Epithelial cell of esophagus (primary cell): ENCODE results near the gene CETN1.

Source experiments
- DNase-seq: peaks from one replicate; pipeline ENCODE4 v3.0.0; 2010; ENCODE audit warnings: low read depth
- H3K4me3 ChIP-seq: 2 replicates; pipeline ENCODE4 v1.5.1; 2011; ENCODE audit warnings: mild to moderate bottlenecking, low read length, control low read depth
- TF ChIP-seq, protein P1 (sequence below): IDR thresholded peaks from 2 replicates; pipeline ENCODE4 v1.5.1; 2011; ENCODE audit warnings: low read depth, mild to moderate bottlenecking, low read length, control low read depth, inconsistent platforms; ENCODE audit not compliant: insufficient read depth; ENCODE audit errors: missing control alignments

CETN1 gene

DNA sequence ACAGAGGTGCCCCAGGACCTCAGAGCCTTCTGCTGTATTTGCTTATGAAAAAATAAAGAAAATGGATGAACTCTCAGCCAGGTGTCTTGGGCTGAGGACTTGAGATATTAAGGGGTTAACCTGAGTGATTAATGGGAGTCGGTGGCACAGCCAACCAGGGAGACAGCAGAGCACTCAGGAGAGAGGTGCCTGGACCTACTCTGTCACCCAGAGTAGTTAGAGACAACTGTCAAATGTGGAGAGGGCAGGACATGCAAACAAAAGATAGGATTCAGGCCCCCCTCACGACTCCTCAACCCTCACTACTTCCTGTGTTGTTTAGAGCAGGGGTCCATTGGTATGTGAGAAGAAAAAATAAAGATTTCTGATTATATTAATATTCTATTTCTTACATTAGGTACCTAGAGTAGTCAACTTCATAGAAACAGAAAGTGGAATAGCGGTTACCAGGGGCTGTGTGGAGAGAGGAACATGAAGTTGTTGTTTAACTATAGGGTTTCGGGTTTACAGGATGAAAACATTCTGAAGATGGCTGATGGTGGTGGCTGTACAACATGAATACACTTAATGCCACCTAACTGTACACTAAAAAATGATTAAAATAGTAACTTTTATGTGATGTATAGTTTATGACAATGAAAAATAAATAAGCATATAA, 28.6 kb upstream of the CETN1 start:
- H3K4me3 ChIP-seq, result no peak overlapping the region
- DNase-seq, result no peak
- TF ChIP-seq, protein P1, sequence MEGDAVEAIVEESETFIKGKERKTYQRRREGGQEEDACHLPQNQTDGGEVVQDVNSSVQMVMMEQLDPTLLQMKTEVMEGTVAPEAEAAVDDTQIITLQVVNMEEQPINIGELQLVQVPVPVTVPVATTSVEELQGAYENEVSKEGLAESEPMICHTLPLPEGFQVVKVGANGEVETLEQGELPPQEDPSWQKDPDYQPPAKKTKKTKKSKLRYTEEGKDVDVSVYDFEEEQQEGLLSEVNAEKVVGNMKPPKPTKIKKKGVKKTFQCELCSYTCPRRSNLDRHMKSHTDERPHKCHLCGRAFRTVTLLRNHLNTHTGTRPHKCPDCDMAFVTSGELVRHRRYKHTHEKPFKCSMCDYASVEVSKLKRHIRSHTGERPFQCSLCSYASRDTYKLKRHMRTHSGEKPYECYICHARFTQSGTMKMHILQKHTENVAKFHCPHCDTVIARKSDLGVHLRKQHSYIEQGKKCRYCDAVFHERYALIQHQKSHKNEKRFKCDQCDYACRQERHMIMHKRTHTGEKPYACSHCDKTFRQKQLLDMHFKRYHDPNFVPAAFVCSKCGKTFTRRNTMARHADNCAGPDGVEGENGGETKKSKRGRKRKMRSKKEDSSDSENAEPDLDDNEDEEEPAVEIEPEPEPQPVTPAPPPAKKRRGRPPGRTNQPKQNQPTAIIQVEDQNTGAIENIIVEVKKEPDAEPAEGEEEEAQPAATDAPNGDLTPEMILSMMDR, result no peak

DNA sequence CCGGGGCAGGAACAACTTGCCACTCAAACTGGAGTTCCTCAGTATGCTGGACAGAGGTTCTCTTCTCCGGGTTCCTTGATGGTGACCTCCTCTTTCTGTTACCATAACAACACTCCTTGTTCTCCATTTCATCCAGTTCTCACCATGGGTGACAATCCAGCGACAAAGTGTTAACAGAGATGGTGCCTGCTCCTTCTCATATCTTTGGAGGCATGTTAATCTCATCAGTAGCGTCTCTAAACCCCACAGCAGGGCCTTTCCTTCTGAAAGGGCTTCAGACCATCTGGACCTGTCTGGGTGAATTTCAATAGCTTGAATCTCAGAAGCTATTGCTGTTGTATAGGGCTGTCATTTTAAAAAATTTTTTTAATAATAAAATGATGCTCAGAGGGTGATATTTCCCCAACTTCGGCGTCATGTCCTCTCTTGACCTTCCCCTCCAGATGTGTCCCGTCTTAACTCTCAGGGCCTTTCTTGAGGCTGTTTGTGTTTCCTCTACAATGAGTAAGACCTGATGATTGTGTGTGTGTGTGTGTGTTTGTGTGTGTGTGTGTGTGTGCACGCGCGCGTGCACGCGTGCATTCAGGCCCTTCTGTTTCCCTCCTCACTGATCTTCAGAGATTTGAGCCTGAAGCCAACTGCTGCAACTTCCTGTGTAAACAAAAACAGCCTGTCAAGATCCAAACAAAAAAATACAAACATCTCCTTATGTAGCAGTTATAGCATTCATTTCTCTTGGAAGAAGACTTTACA, 24.3 kb upstream of the CETN1 start:
- DNase-seq, result no peak
- TF ChIP-seq, protein P1, result no peak
- no peak overlapping the region for H3K4me3 ChIP-seq

DNA sequence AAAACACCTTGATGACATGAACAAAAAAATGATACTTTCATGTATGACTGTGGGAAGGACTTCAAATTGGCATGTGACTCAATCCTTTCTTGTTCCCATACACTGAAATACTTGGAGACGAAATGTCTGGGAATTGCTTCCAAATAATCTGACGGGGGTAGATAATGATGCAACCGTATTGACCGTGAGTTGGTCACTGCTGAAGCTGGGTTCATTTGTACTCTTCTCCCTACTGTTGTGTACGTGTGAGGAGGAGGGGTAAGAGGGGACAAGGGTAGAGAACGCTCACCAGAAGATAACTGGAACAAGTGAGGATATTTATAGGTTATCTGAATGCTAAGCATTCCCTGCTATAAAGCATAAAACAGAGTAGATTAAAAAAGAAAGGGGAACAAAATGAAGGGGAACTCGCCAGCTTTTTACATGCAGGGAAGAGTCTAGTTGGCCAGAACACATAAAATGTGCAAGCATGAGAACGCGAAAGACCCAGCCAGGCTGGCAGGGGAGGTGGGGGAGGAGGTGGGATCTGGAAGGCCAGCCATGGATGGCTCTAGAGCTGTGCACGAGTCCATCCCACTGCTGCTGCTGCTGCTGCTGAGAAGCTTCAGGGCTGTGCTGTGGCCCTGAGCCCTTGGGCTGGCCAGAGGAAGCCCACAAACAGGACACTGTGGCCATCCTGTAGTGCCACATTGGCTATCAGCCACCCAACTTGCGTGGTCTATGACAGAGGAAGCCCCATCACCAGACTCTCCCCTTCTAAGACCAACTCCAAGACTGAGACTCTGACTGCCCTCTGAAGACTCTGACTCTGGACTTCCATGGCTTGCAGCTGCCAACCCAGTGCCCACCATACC, 15.2 kb upstream of the CETN1 start:
- no peak overlapping the region for H3K4me3 ChIP-seq
- TF ChIP-seq, protein P1, result no peak
- DNase-seq, result no peak

DNA sequence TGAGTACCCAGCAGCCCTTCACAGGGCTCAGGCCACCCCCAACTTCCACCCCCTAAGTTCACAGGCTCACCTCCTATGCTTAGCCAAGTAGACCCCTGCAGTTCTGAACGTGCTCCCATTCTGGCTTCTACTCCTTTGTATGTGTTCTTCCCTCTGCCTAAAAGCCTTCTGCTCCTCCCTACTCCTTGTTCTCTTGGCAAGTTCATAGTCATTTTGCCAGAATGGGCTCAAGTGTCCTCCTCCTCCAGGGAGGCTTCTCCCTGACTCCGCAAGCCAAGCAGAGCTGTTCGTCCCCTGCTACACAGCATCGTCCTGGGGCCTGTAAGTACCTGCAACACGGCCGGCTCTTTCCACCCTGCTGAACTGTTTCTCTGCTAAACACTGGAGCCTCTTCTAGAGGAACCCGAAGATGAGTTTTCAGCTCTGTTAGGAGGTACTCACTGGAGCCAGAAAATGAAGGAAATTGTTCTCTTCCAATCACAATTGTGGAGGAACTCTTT, 14.6 kb upstream of the CETN1 start:
- TF ChIP-seq, protein P1, result no peak
- no peak for DNase-seq
- no peak overlapping the region for H3K4me3 ChIP-seq

DNA sequence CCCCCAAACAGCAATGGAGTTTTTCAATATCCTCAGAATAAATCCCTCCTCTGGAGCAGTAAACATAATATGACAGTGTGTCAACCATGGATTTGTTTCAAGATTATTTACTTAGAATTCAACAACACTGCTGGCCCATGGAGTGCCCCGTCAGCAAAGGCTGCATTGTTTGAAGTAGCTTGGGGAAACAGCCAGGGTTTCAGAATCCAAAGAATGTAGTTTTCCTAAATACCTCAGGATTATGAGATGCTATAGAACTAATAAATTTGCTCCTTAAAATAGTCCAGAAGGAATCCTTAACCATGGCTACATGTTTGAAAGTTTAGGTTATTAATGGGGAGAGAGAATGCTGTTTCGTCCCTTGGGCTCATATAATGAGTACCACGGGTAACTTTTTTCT, 13.1 kb upstream of the CETN1 start:
- no peak for DNase-seq
- TF ChIP-seq, protein P1, result no peak
- H3K4me3 ChIP-seq, result no peak overlapping the region

DNA sequence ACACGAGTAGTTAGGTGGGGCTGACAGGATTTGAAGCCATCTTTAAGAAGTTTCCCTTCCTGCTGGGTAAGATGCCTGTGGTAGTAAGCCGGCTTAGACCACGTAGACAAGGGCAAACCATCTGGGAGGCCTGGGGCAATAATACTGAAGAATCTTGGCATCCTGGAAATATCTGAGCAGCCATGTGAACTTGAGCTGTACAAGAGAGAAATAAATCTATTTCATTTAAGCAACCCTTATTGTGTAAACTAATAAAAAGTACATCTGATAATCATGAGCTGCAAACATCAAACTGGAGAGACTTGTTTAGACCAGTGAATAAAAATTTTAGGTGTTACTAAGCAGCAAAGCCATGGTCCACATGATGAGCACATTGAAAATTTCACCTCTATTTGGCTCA, 11.4 kb upstream of the CETN1 start:
- DNase-seq, result no peak
- H3K4me3 ChIP-seq, result no peak overlapping the region
- TF ChIP-seq, protein P1, result no peak
